DMS114 treated with DMSO at 0.1 percent for 48 hours (cell line): ENCODE data around the gene NMNAT2.
"Not testable (repeated sequence)": the region's sequence is repeated elsewhere in the genome, so short reads cannot be mapped to it uniquely, and the experiment has no call there.

ENCODE experiments used
- DNase-seq: peaks from one replicate; lab custom pipeline; 2025; ENCODE audit not compliant: unreplicated experiment; lab: John Stamatoyannopoulos, UW

NMNAT2 gene

DNA sequence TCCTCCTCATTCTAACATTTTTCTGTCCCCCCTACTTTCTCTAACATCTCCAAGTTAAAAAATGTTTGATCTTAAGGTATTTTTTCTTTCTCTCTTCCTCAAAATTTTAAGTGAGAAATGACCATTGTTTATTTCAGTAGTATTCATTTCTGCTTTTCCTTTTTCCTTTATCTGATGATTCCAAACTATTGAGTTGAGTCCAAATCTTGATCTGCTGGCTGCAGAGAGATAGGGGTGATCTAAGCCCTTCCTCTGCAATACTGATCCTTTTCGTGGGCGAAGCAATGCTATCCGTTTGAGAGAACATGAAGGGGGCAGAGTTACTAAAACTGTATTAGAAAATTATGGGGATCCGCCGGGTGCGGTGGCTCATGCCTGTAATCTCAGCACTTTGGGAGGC is 516 bp upstream of the NMNAT2 start:
- DNase-seq, result no peak

DNA sequence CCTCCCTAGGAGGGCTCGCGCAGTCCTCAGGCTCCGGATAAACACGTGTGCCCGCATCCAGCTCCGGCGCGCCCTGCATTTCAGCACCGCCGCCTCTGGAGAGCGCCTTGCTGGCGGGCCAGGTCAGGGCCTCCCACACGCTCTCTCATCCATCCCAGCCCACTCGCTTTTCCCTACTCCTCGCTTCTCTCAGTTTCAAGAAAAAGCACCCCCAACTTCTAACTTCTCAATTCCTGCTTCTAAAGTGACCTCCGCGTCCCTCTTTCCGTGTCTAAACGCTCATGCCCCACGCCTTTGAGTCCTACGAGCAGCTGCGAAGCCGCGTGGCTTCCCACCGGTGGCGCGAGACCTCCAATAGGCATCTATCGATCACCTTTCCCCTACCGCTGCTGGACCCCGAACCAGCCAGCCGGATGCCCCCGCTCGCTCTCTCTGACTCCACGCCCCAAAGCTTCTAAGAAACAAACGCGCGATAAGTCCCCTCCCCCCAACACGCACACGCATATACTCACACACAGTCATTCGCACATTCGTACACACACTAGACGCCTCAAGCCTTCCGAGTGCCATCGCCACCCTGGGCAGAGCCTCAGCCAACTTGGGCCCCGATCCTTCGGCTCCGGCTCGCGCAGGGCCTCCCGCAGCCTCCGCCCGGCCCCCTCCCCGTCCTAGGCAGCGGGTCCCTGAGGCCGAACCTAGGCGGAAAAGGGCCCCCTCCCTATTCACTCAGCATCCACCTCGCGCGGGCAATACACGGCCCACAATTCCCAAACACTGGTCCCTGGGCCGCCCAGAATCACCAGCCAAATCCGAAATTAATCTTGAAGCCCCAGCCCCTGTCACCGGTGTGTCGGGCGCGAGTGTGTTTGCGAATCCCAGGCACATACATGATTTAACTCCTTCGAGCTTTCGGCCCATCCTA is 1.1 kb downstream of the NMNAT2 start:
- DNase-seq, result no peak

DNA sequence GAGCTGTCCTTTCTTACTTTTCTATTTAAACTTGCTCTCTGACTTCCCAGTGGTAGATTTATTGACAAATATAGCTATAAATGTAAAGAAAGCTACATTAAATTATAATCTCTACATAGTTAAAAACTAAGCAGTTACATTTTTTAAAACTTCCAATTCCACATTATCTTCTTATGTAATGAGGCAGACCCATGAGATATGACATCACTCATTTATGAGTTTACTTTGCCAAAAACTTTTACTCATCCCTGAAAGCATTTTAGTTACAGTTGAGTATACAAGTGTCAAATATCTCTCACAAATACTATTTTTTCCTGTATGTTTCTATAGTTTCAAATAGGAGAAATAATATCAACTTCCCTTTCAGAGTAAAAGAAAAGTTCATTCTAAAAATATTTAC is 3.8 kb downstream of the NMNAT2 start:
- DNase-seq, result no peak

DNA sequence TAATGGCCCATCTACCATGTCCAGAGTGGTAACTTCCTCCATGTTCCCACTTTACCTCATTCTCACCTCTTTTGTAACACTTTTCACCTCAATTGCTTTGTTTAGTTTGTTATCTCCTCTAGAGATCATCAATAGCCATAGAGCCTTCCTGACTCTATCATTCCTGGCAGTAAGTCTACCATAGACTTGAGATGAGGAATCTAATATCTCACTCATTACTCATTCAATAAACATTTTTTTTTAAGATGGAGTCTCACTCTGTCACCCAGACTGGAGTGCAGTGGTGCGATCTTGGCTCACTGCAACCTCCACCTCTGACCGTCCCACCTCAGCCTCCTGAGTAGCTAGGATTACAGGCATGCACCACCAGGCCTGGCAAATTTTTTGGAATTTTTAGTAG is 7.1 kb downstream of the NMNAT2 start:
- no peak for DNase-seq

DNA sequence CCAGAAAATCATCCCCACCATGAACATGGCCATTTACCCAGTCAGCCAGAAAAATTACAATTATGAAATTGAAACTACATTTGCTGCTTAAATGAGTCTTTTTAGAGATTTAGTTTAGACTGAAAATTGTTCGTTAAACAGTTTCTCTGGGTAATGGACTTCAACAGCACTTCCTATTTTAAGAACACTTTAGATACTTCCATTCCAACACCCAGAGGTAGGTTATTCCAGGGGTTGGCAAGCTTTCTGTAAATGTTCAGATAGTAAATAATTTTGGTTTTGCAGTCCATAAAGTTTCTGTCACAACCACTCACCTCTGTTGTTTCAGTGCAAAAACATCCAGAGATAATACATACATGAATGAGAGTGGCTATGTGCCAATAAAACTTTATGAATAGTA is 10.2 kb downstream of the NMNAT2 start:
- no peak for DNase-seq

DNA sequence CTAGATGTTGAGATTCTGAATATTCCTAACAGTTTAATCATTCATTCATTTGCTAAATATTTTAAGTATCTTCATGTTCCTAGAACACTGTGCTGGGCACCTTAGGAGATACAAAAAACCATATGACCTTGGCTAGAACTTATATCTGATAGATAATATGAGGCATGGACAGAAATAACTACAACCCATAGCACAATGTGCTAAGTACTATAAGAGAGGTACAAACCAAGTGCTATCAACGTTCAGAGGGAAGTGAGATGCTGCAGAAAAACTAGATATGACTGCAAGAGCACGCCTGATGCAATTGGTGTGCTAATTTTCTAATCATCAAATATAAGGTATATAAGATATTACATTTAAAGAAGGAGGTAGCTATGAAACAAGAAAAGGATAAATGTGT is 10.7 kb downstream of the NMNAT2 start:
- no peak for DNase-seq

DNA sequence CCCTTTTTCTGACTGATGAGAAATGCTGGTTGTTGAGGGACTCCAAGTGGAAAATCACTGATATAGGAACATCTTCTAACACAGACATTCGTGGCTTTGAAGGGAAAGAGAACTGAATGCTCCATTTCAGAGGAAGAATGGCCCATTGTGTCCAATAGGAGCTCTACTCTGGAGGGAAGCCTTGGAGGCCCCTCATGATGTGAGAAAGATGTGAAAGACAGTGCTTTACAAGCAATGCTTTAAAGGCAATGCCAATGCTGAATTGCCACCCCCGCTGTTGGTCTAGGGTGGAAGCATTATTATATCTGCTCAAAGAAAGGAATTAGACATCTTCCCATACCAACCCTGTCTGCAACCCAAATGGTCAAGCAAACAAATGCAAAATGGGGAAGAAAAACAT is 13.7 kb downstream of the NMNAT2 start:
- DNase-seq, result no peak

DNA sequence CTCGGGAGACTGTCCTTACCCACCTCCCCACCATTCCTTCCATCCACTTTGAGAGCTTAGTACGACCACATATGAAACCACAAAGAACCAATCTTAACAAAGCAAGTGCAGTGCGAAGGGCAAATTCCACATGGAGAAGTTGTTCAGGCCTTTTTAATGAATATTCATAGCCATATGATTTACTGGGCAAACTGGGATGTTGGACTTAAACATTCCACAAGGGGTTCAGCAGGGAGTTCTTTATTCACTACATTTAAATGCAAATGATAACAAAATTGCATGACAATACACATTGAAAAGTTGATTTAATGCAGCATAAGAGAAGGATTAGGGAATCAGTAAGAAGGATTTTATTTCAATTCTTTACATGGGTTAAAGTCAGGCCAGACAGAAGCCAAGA is 14.7 kb downstream of the NMNAT2 start:
- no peak for DNase-seq

DNA sequence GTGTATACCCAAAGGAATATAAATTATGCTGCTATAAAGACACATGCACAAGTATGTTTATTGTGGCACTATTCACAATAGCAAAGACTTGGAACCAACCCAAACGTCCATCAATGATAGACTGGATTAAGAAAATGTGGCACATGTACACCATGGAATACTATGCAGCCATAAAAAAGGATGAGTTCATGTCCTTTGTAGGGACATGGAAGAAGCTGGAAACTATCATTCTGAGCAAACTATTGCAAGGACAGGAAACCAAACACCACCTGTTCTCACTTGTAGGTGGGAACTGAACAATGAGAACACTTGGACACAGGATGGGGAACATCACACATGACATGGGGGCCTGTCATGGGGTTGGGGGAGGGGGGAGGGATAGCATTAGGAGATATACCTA is 16.6 kb downstream of the NMNAT2 start:
- not testable (repeated sequence) for DNase-seq

DNA sequence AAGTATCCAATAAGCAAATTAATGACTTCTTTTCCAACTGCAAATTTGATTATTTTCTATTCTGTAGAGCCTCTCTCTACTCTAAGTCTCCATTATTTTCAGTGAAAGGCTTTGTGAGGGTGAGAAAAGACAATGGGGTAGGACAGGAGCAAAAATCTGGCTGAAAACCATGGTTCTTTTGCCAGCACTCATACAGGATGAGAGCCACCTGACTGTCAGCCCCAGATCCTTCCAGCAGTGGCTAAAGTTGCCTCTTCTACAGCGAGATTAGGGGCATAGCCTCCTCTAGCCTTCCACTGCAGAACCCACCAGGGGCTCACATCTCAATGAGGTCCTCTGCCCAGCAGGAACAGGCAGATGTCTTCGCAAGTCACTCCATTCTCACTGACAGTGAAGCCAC is 23.7 kb downstream of the NMNAT2 start:
- DNase-seq, result no peak

DNA sequence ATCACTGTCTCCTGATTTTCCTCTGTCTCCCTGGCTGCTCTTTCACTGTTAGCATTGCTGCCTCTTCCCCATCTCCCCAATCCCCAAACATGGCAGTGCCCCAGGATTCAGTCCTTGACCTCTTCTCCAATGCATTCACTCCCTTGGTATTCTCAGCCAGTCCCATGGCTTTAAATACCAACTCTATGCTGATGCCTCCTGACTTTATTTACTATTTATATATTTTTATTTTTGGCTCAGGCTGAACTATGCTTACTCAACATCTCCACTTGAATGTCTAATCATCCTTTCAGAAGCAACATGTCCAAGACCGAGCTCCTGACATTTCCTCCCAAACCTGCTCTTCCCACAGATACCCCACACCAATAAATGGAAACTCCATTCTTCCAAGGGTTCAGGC is 26.3 kb downstream of the NMNAT2 start:
- no peak for DNase-seq

DNA sequence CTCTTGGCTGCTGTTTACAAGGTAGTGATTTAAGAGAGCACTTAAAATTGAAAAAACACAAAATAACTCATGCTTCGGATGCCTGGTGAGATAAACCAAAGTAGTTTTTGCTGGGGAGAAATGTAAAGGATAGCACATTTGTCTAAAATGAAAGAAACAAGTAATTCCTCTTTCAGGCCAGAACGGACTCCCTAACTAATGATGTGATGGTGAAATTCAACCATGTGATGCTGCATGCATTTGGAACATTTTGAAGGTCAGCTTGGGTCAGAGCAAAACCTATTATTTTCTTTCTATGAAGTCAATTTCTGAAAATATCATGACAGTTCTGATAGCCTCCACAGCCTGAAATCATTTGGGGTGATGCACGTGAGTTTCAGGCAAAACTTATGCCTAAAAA is 27.6 kb downstream of the NMNAT2 start:
- no peak for DNase-seq

DNA sequence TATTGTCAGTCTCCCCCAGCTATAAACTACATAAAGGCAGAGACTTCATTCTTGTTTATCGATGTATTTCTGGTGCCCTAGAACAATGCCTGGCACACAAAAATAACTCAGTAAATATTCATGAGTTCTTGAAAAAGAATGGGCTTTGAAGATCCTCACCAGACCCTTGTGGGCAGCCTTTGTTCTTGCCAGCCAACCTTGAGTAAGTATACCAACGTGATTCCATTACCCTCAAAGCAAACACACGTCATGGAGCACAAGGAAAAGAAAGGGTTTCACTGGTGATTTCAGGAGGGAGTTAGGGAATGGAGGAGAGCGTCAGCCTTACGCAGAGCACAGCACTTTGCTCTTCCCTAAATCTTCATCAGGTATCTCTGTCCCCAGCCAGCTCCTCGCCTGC is 29.4 kb downstream of the NMNAT2 start:
- DNase-seq, result no peak

DNA sequence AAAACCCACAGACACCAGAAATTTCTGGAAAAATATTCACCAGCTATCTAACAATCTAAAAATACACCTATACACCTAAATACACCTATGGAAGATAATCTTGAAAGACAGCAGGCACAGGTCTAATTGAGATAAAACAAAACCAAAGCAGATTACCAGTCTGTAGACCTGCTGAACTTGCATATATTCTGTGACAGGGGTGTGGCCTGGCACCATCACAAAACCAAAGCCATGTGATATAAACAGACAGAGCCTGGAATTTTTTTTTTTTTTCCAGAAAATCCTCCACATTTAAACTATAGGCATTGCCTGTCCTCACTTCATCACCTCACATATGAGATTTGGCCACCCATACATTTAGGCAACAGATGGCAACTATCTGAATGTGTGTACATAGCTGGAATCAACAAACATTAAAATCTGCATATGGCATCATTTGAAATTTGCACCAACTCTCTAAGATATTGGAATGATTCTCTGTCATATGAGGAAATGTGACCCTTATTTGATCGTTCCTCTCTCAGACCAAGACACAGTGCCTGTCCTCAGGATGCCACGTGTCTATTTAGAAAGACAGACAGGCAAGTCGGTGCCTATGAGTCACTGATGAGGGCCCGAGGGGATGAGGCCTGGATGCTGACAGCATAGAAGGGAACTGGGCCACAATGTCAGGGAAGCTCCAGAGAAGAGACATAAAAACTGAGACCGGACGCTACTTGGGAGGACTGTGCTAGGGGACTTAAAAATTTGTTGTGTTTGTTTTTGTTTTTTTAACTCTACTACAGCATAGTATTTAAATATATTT is 32.6 kb downstream of the NMNAT2 start:
- DNase-seq, result no peak

DNA sequence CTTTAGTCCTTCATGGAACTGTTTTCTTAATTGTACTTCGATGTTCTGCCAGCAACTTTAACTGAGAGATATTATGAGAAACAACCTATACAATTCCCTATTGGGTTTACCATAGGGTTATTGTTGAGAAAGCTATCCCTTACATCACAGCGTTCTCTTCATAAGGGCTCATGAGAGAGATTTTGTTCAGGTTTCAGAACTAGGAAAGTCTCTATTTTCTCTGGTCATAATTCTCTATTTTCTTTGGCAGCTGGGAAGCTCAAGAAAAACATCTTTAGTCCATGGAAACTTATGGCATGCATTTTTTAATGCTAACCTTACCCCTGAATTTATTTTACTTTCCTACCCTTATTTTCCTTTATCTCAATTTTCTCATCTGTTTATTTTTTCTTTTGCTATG is 38.2 kb downstream of the NMNAT2 start:
- DNase-seq, result no peak

DNA sequence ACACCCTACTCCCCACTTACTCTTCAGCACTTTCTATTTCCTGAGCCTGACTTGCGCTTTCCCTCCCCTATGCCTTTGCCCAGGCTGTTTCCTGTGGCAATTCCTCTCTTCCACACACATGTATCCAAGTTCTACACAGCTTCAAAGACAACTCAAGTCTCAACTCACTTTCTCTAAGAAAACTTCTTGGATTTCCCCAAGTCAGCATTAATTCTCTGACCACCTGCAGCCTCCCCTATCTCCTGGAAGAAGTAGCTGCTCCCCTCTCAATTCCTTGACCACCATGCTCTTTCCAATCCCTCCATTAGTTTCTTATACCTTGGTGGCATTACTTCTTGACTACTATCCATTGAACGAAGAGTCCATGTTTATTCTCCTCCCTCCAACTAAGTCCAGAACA is 42.8 kb downstream of the NMNAT2 start:
- no peak for DNase-seq

DNA sequence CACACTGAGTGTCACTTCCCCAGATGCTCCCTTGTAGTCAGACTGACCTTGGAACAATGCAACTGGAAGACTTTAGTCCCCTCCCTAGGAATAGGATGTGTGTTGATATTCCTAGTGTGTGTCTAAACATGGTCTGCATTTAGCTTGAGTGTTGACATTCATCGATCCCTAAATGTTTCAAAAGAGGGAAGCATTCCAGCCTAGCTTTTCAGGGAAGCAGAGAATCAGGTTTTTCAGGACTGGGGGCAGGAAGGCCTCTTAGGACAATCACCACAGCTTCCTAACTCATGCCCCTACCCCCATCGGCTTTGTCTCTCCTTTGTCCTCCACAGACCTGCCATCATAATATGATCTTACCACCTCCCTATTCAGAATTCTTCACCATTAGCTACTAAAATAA is 43.4 kb downstream of the NMNAT2 start:
- DNase-seq, result no peak

DNA sequence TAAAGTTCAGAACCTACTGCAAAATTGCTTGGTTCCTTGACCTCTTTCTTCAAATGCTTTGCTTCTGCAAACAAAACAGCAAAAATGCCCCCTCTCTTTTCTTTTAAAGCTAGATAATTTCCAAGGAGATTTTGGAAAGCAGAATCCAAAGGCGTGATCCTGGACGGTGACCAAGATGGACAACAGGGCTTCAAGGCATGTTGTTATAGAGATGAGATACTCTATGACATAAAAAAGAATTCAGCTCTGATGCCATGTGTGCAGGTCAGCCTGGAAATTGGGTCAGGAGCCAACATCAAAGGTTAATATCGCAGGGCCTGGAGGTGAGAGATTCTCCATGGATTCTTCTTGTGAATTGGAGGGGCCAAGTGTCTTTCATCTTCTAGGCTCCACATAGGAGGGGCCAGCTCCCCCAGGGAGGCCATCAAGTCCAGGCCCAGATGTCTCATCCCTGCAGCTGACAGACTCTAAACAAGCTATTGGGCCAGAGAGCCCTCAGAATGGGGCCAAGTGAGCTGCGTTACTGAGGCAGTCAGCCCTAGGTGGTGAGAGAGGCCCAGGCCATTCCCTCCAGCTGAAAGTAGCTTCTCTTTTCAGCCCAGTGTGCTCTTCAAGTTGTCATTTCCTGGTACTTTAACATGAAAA is 45.5 kb downstream of the NMNAT2 start:
- DNase-seq, result no peak

DNA sequence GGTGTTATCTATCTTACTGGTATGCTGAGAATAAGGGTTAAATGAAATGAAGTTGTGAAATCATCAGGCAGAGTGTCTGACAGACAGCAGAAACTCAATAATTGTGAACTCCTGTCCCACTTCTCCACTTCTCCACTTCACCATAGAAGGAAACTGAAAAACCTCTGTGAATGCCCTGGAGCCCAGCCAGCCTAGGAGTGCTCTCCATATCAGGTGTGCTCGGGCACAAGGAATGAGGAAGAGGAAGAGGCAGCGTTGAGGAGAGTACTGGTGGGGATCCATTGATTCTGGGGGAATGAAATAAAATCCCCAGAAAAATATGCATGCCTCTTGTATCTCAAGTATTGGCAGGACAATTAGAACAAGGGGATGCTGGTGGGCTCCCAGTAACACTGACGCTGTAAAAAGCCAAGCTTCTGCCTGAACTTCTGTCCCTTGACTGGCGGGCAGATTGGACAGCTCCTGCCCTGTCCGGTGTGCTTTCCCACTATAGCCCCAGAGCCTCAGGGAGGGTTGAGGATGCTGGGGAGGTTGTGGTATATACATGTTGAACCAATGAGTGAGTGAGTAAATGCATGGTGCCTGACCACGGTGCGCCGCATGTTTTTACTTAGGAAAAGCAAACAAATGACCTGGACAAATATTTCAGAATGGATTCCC is 47.7 kb downstream of the NMNAT2 start:
- no peak for DNase-seq

DNA sequence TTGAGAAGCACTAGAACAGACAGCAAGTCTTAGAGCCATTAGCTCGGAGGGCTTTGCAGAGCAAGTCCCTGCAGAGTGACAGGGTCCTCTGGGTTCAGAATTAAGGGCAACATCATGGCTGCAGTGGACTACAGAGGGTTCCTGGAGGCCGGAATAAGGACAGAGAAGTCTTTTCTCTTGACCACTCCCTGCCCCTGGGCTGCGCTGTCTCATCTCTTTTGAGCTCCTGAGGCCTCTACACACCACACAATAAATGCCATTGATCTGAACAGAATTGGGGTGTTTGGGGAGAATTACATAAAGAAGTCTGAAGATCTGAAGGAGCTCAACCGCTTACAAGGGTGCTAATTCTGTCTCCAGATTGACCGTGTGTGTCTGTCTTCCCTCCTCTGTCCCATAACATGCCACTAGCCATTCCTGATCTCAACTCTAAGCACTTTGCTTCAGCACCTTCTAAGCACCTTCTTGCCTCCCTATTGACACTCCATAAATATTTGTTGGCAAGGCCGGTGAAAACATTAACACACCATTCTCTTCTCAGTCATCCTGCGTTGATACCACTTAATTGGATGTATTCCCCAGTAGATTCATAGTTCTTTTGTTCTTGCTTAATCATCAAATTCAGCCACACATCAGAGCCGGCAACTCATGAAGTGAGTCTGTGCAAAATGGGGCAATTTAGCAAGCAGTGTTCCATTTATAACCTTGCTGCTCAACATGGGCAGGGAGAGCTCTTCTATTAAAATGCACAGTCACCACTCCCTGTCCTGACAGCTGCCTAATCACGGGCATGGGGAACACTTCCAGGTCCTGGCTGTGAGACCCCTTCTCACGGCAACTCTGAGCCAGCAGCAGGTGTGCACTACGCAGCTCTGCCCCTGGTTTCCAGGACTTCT is 49.7 kb downstream of the NMNAT2 start:
- DNase-seq, result no peak
